ENCODE data around the gene TGFB2.
"Not testable (repeated sequence)": the region's sequence is repeated elsewhere in the genome, so short reads cannot be mapped to it uniquely, and the experiment has no call there.

Gene TGFB2

GRCh38 chr1:218305472-218306064 lies 39.6 kb upstream of the TGFB2 start:
- Histone ChIP-seq H3K9me3 (ENCODE audit: control insufficient read depth, low read length) (no peaks in the 10 kb centered on the region), H3K4me1 (ENCODE audit: control insufficient read depth, insufficient read depth, low read length, poor library complexity, severe bottlenecking) (peaks cover 4% of the 10 kb centered on the region), H3K4me3 (ENCODE audit: extremely low read depth, insufficient read depth, low read length, poor library complexity, severe bottlenecking) (no peak overlapping the region), H3K36me3 (ENCODE audit: control insufficient read depth, insufficient read depth, low read length) (peaks cover 16% of the 10 kb centered on the region), H3K27ac (ENCODE audit: low read depth, low read length, severe bottlenecking) (no peak overlapping the region)
- WGBS, 2 experiments (ENCODE audit: insufficient coverage in 2 of 2): 97% methylated on average over 6 of the region's 6 CpGs; no CpG with 5 or more reads in 1 of the 2 experiments

GRCh38 chr1:218312509-218312908 lies 32.6 kb upstream of the TGFB2 start:
- no peak overlapping the region for H3K27ac ChIP-seq (ENCODE audit: low read depth, low read length, severe bottlenecking)
- H3K36me3 ChIP-seq (ENCODE audit: control insufficient read depth, insufficient read depth, low read length): peaks cover 21% of the 10 kb centered on the region
- 100% methylated on average over 2 of the region's 2 CpGs for WGBS, 2 experiments (ENCODE audit: insufficient coverage in 2 of 2)
- no peak overlapping the region for H3K4me3 ChIP-seq (ENCODE audit: extremely low read depth, insufficient read depth, low read length, poor library complexity, severe bottlenecking)
- H3K9me3 ChIP-seq (ENCODE audit: control insufficient read depth, low read length): no peaks in the 10 kb centered on the region
- H3K4me1 ChIP-seq (ENCODE audit: control insufficient read depth, insufficient read depth, low read length, poor library complexity, severe bottlenecking): no peaks in the 10 kb centered on the region

GRCh38 chr1:218314316-218314715 lies 30.8 kb upstream of the TGFB2 start:
- Histone ChIP-seq H3K9me3 (ENCODE audit: control insufficient read depth, low read length) (no peaks in the 10 kb centered on the region), H3K27ac (ENCODE audit: low read depth, low read length, severe bottlenecking) (no peak overlapping the region), H3K4me1 (ENCODE audit: control insufficient read depth, insufficient read depth, low read length, poor library complexity, severe bottlenecking) (no peaks in the 10 kb centered on the region), H3K4me3 (ENCODE audit: extremely low read depth, insufficient read depth, low read length, poor library complexity, severe bottlenecking) (no peak overlapping the region), H3K36me3 (ENCODE audit: control insufficient read depth, insufficient read depth, low read length) (peaks cover 18% of the 10 kb centered on the region)
- WGBS, 2 experiments (ENCODE audit: insufficient coverage in 2 of 2): 100% methylated on average over 1 of the region's 3 CpGs

- Histone ChIP-seq H3K27ac (ENCODE audit: low read depth, low read length, severe bottlenecking) (no peak overlapping the region), H3K36me3 (ENCODE audit: control insufficient read depth, insufficient read depth, low read length) (peaks cover 14% of the 10 kb centered on the region), H3K9me3 (ENCODE audit: control insufficient read depth, low read length) (no peaks in the 10 kb centered on the region), H3K4me3 (ENCODE audit: extremely low read depth, insufficient read depth, low read length, poor library complexity, severe bottlenecking) (no peak overlapping the region), H3K4me1 (ENCODE audit: control insufficient read depth, insufficient read depth, low read length, poor library complexity, severe bottlenecking) (no peaks in the 10 kb centered on the region)
- 91% methylated on average over 4 of the region's 4 CpGs for WGBS, 2 experiments (ENCODE audit: insufficient coverage in 2 of 2)
These were observed 29.5 kb upstream of the TGFB2 start for GRCh38 chr1:218315638-218316037.

- no peaks in the 10 kb centered on the region for H3K4me1 ChIP-seq (ENCODE audit: control insufficient read depth, insufficient read depth, low read length, poor library complexity, severe bottlenecking)
- H3K4me3 ChIP-seq (ENCODE audit: extremely low read depth, insufficient read depth, low read length, poor library complexity, severe bottlenecking): no peak overlapping the region
- H3K9me3 ChIP-seq (ENCODE audit: control insufficient read depth, low read length): no peaks in the 10 kb centered on the region
- H3K36me3 ChIP-seq (ENCODE audit: control insufficient read depth, insufficient read depth, low read length): peaks cover 7% of the 10 kb centered on the region
- H3K27ac ChIP-seq (ENCODE audit: low read depth, low read length, severe bottlenecking): peak overlapping the region; percentile 20
- WGBS, 2 experiments (ENCODE audit: insufficient coverage in 2 of 2): 92% methylated on average over 2 of the region's 5 CpGs; no CpG with 5 or more reads in 1 of the 2 experiments
These were observed 28.1 kb upstream of the TGFB2 start for GRCh38 chr1:218317061-218317460.

- H3K4me1 ChIP-seq (ENCODE audit: control insufficient read depth, insufficient read depth, low read length, poor library complexity, severe bottlenecking); H3K4me3 ChIP-seq (ENCODE audit: extremely low read depth, insufficient read depth, low read length, poor library complexity, severe bottlenecking); H3K9me3 ChIP-seq (ENCODE audit: control insufficient read depth, low read length); H3K27ac ChIP-seq (ENCODE audit: low read depth, low read length, severe bottlenecking): not testable (repeated sequence)
- no CpG with 5 or more reads among the region's 3 CpGs for WGBS, 2 experiments (ENCODE audit: insufficient coverage in 2 of 2)
- peaks cover 14% of the 10 kb centered on the region for H3K36me3 ChIP-seq (ENCODE audit: control insufficient read depth, insufficient read depth, low read length)
These were observed 25.0 kb upstream of the TGFB2 start for GRCh38 chr1:218320182-218320581.

GRCh38 chr1:218322762-218323161 lies 22.4 kb upstream of the TGFB2 start:
- WGBS, 2 experiments (ENCODE audit: insufficient coverage in 2 of 2): 97 to 98% methylated on average over 15 to 17 of the region's 17 CpGs
- Histone ChIP-seq H3K4me1 (ENCODE audit: control insufficient read depth, insufficient read depth, low read length, poor library complexity, severe bottlenecking) (no peaks in the 10 kb centered on the region), H3K9me3 (ENCODE audit: control insufficient read depth, low read length) (no peaks in the 10 kb centered on the region), H3K27ac (ENCODE audit: low read depth, low read length, severe bottlenecking) (no peak overlapping the region), H3K36me3 (ENCODE audit: control insufficient read depth, insufficient read depth, low read length) (peaks cover 14% of the 10 kb centered on the region), H3K4me3 (ENCODE audit: extremely low read depth, insufficient read depth, low read length, poor library complexity, severe bottlenecking) (no peak overlapping the region)

- WGBS, 2 experiments (ENCODE audit: insufficient coverage in 2 of 2): 95 to 96% methylated on average over 20 to 21 of the region's 21 CpGs
- Histone ChIP-seq H3K36me3 (ENCODE audit: control insufficient read depth, insufficient read depth, low read length) (peaks cover 14% of the 10 kb centered on the region), H3K4me1 (ENCODE audit: control insufficient read depth, insufficient read depth, low read length, poor library complexity, severe bottlenecking) (no peaks in the 10 kb centered on the region), H3K9me3 (ENCODE audit: control insufficient read depth, low read length) (no peaks in the 10 kb centered on the region), H3K4me3 (ENCODE audit: extremely low read depth, insufficient read depth, low read length, poor library complexity, severe bottlenecking) (no peak overlapping the region), H3K27ac (ENCODE audit: low read depth, low read length, severe bottlenecking) (no peak overlapping the region)
These were observed 21.4 kb upstream of the TGFB2 start for GRCh38 chr1:218323568-218324225.

GRCh38 chr1:218324226-218324580 lies 20.9 kb upstream of the TGFB2 start:
- 89 to 98% methylated on average over 13 to 18 of the region's 20 CpGs for WGBS, 2 experiments (ENCODE audit: insufficient coverage in 2 of 2)
- H3K4me3 ChIP-seq (ENCODE audit: extremely low read depth, insufficient read depth, low read length, poor library complexity, severe bottlenecking): no peak overlapping the region
- no peak overlapping the region for H3K27ac ChIP-seq (ENCODE audit: low read depth, low read length, severe bottlenecking)
- H3K4me1 ChIP-seq (ENCODE audit: control insufficient read depth, insufficient read depth, low read length, poor library complexity, severe bottlenecking): no peaks in the 10 kb centered on the region
- peaks cover 14% of the 10 kb centered on the region for H3K36me3 ChIP-seq (ENCODE audit: control insufficient read depth, insufficient read depth, low read length)
- no peaks in the 10 kb centered on the region for H3K9me3 ChIP-seq (ENCODE audit: control insufficient read depth, low read length)

- WGBS, 2 experiments (ENCODE audit: insufficient coverage in 2 of 2): 87 to 100% methylated on average over 2 to 3 of the region's 3 CpGs
- no peaks in the 10 kb centered on the region for H3K9me3 ChIP-seq (ENCODE audit: control insufficient read depth, low read length)
These were observed 16.4 kb upstream of the TGFB2 start for GRCh38 chr1:218328769-218329168.

GRCh38 chr1:218330043-218330623 lies 15.0 kb upstream of the TGFB2 start:
- Histone ChIP-seq H3K4me3 (ENCODE audit: extremely low read depth, insufficient read depth, low read length, poor library complexity, severe bottlenecking) (no peak overlapping the region), H3K4me1 (ENCODE audit: control insufficient read depth, insufficient read depth, low read length, poor library complexity, severe bottlenecking) (no peaks in the 10 kb centered on the region), H3K36me3 (ENCODE audit: control insufficient read depth, insufficient read depth, low read length) (no peaks in the 10 kb centered on the region), H3K27ac (ENCODE audit: low read depth, low read length, severe bottlenecking) (no peak overlapping the region), H3K9me3 (ENCODE audit: control insufficient read depth, low read length) (no peaks in the 10 kb centered on the region)
- no CpG with 5 or more reads among the region's 4 CpGs for WGBS, 2 experiments (ENCODE audit: insufficient coverage in 2 of 2)

More at GRCh38 chr1:218328769-218329168, 16.4 kb upstream of the TGFB2 start:
- Histone ChIP-seq H3K4me1 (ENCODE audit: control insufficient read depth, insufficient read depth, low read length, poor library complexity, severe bottlenecking) (no peaks in the 10 kb centered on the region), H3K4me3 (ENCODE audit: extremely low read depth, insufficient read depth, low read length, poor library complexity, severe bottlenecking) (no peak overlapping the region), H3K36me3 (ENCODE audit: control insufficient read depth, insufficient read depth, low read length) (peaks cover 1% of the 10 kb centered on the region), H3K27ac (ENCODE audit: low read depth, low read length, severe bottlenecking) (no peak overlapping the region)

Data from mesodermal cell (in vitro differentiated cells).